ENCODE data around the gene ARL6IP5. TPM values are rescaled to one million over a fixed set of nuclear protein-coding genes. Genes with fewer than 3 reads are reported as not detected.

The ARL6IP5 gene, protein sequence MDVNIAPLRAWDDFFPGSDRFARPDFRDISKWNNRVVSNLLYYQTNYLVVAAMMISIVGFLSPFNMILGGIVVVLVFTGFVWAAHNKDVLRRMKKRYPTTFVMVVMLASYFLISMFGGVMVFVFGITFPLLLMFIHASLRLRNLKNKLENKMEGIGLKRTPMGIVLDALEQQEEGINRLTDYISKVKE
- total RNA-seq (2013) = 199 TPM
- polyA plus RNA-seq = 100 to 1,000 TPM in 2 of 3 donors, 10 to 100 TPM in 1; 69.3 to 458 (median 430) TPM
- 28.8 and 54.4 TPM in 2 replicates for polyA minus RNA-seq
- total RNA-seq = 44.8 to 253 (median 173) reads per million in 11 experiments

DNA sequence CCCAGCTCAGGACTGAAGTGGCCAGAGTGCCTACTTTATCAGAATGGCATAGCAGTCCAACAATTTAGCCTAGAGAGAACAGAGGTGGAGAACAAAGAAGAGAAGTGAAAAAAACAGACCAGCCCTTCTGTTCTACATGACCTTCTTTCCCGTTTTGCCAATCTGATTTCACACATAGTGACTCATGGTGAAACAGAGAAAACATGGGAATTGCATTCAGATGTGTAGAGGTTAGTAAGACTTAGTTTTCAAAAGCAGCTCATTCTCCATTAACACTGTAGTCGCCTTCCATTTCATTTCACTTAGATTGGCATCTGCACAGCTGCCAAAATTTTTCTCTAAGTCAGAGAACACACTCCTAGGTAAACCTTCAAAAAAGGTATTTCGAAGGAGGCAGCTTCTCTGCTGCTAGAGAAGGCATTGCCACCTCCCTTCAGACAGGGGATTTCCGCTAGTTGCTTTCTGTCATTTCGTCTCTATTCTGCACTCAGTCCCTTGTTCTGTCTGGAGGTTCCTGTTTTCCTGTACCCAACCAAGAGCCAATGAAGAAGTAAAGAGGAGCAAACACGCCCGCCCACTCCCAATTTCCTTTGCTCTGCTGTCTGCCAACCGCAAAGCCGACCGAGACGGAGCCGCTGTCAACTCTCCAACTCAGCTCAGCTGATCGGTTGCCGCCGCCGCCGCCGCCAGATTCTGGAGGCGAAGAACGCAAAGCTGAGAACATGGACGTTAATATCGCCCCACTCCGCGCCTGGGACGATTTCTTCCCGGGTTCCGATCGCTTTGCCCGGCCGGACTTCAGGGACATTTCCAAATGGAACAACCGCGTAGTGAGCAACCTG lies at the start of gene ARL6IP5:
ARL6IP5 (plus strand) TSS at position 612 of the 842 bp plus-strand sequence; CDS start at position 723, 111 bp downstream.
- Mint-ChIP-seq H3K27ac (peak within 1 kb of the TSS; percentile 97 to 100 (median 99)), H3K9me3 (no peaks in the 10 kb centered on the region), H3K4me3 (peak within 1 kb of the TSS; percentile 91 to 96), H3K36me3 (peaks cover 0 to 5% of the 10 kb centered on the region in 2 donors), H3K27me3 (ENCODE audit: low read depth in 3 of 3) (no peaks in the 10 kb centered on the region), H3K4me1 (peaks cover 63% of the 10 kb centered on the region)
- peak within 1 kb of the TSS; percentile 94 for H3K4me2 ChIP-seq (replicated peaks; ENCODE audit: extremely low read depth, low read length, poor library complexity, severe bottlenecking)
- peak within 1 kb of the TSS; percentile 88 for H2AFZ ChIP-seq (ENCODE audit: insufficient read depth, low read depth, low read length, poor library complexity, severe bottlenecking)
- peak within 1 kb of the TSS; percentile 75 to 93 (median 91) for H3K4me3 ChIP-seq (replicated peaks in 1 of 3; ENCODE audit: low read depth in 2 of 3, low read length in 3 of 3)
- TF ChIP-seq, protein P1, sequence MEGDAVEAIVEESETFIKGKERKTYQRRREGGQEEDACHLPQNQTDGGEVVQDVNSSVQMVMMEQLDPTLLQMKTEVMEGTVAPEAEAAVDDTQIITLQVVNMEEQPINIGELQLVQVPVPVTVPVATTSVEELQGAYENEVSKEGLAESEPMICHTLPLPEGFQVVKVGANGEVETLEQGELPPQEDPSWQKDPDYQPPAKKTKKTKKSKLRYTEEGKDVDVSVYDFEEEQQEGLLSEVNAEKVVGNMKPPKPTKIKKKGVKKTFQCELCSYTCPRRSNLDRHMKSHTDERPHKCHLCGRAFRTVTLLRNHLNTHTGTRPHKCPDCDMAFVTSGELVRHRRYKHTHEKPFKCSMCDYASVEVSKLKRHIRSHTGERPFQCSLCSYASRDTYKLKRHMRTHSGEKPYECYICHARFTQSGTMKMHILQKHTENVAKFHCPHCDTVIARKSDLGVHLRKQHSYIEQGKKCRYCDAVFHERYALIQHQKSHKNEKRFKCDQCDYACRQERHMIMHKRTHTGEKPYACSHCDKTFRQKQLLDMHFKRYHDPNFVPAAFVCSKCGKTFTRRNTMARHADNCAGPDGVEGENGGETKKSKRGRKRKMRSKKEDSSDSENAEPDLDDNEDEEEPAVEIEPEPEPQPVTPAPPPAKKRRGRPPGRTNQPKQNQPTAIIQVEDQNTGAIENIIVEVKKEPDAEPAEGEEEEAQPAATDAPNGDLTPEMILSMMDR (IDR thresholded peaks at IDR 0.05) = no peak
- intact Hi-C loops (cut with micrococcal nuclease) = loop anchor here (5.0 to 10.0 kb wide), 2 partner anchors 32 to 1980 kb away; partner anchors contain the start of gene TMF1 (in 1 of the 2)
- peaks cover 32% of the 10 kb centered on the region for H4K20me1 ChIP-seq (ENCODE audit: insufficient read depth, low read length)
- peaks cover 0 to 10% of the 10 kb centered on the region in 2 donors for H3K36me3 ChIP-seq (replicated peaks in 1 of 2; ENCODE audit: control insufficient read depth in 1 of 2, insufficient read depth in 2 of 2, low read length in 2 of 2)
- H3K27me3 ChIP-seq (ENCODE audit: control insufficient read depth in 2 of 2, insufficient read depth in 2 of 2, low read length in 2 of 2) = no peaks in the 10 kb centered on the region
- peak within 1 kb of the TSS; percentile 78 for H3K9ac ChIP-seq (ENCODE audit: insufficient read depth, low read length, poor library complexity, severe bottlenecking)
- peak within 1 kb of the TSS; percentile 80 to 94 for H3K27ac ChIP-seq (ENCODE audit: low read depth in 1 of 2, low read length in 2 of 2)
- no peaks in the 10 kb centered on the region for H3K9me3 ChIP-seq (replicated peaks in 1 of 2; ENCODE audit: control insufficient read depth in 1 of 2, insufficient read depth in 1 of 2, low read length in 2 of 2)
- peak; percentile 93 to 97 (median 96) for DNase-seq
- H3K4me1 ChIP-seq (ENCODE audit: control insufficient read depth in 1 of 2, insufficient read depth in 2 of 2, low read length in 2 of 2) = peaks cover 71 to 82% of the 10 kb centered on the region in 2 donors
- H3K79me2 ChIP-seq (ENCODE audit: insufficient read depth, low read length) = peaks cover 68% of the 10 kb centered on the region
- under 1% methylated on average over 23 of the region's 32 CpGs for WGBS (ENCODE audit: insufficient coverage)

DNA sequence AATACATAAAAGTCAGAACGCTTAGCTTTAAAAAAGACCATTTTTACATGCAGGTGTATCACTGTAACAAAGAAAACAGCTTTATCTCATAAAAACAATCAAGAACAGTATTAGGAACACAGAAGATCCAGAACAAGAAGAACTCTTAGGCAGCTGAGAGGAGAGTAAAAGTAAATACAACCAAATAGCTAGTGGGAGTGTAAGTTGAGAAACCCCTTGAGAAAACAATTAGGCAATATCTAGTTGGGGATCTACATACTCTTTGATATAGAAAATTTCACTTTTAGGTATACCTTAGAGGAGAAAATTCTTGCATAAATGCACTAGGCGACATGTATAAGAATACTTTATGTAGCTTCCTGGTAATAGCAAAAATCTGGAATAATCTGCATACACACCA lies 40.1 kb upstream of the ARL6IP5 start:
- H4K20me1 ChIP-seq (ENCODE audit: insufficient read depth, low read length) = peaks cover 36% of the 10 kb centered on the region
- no peak for DNase-seq
- H3K27me3 ChIP-seq (ENCODE audit: control insufficient read depth in 2 of 2, insufficient read depth in 2 of 2, low read length in 2 of 2) = no peaks in the 10 kb centered on the region
- WGBS (ENCODE audit: insufficient coverage) = 100% methylated on average over 1 of the region's 2 CpGs
- TF ChIP-seq, protein P1 (IDR thresholded peaks at IDR 0.05) = no peak
- intact Hi-C loops (cut with micrococcal nuclease) = no loop called here
- H3K4me1 ChIP-seq (ENCODE audit: control insufficient read depth in 1 of 2, insufficient read depth in 2 of 2, low read length in 2 of 2) = peaks cover 0 to 8% of the 10 kb centered on the region in 2 donors
- no peaks in the 10 kb centered on the region for H3K9me3 ChIP-seq (replicated peaks in 1 of 2; ENCODE audit: control insufficient read depth in 1 of 2, insufficient read depth in 1 of 2, low read length in 2 of 2)
- no peak overlapping the region for H2AFZ ChIP-seq (ENCODE audit: insufficient read depth, low read depth, low read length, poor library complexity, severe bottlenecking)
- H3K27me3 Mint-ChIP-seq (ENCODE audit: low read depth in 3 of 3) = no peaks in the 10 kb centered on the region
- no peak overlapping the region for H3K4me3 Mint-ChIP-seq
- no peak overlapping the region for H3K27ac ChIP-seq (ENCODE audit: low read depth in 1 of 2, low read length in 2 of 2)
- peaks cover 84 to 91% of the 10 kb centered on the region in 2 donors for H3K36me3 ChIP-seq (replicated peaks in 1 of 2; ENCODE audit: control insufficient read depth in 1 of 2, insufficient read depth in 2 of 2, low read length in 2 of 2)
- H3K4me2 ChIP-seq (replicated peaks; ENCODE audit: extremely low read depth, low read length, poor library complexity, severe bottlenecking) = no peak overlapping the region
- H3K79me2 ChIP-seq (ENCODE audit: insufficient read depth, low read length) = peaks cover 49% of the 10 kb centered on the region
- no peak overlapping the region for H3K4me3 ChIP-seq (replicated peaks in 1 of 3; ENCODE audit: low read depth in 2 of 3, low read length in 3 of 3)
- H3K9ac ChIP-seq (ENCODE audit: insufficient read depth, low read length, poor library complexity, severe bottlenecking) = no peak overlapping the region
- no peak overlapping the region for H3K27ac Mint-ChIP-seq
- peaks cover 10% of the 10 kb centered on the region for H3K4me1 Mint-ChIP-seq
- peaks cover 53 to 68% of the 10 kb centered on the region in 2 donors for H3K36me3 Mint-ChIP-seq
- H3K9me3 Mint-ChIP-seq = no peaks in the 10 kb centered on the region
